GM12801 (cell line): ENCODE results near the gene DNAH10.

ENCODE experiments used
- CTCF ChIP-seq: IDR thresholded peaks from one replicate; pipeline ENCODE4 v1.5.1; 2011; ENCODE audit warnings: control low read depth; ENCODE audit not compliant: insufficient read length; ENCODE audit errors: extremely low read depth

The DNAH10 gene

GRCh38 chr12:123840765-123841425 lies 78.8 kb downstream of the DNAH10 start:
- no peak for TF ChIP-seq CTCF

- TF ChIP-seq CTCF, result no peak
These were observed 82.0 kb downstream of the DNAH10 start for GRCh38 chr12:123843912-123844748.

- TF ChIP-seq CTCF, result no peak
These were observed 83.8 kb downstream of the DNAH10 start for GRCh38 chr12:123845881-123846280.

- TF ChIP-seq CTCF, result no peak
These were observed 84.2 kb downstream of the DNAH10 start for GRCh38 chr12:123846340-123846739.

- TF ChIP-seq CTCF, result no peak
These were observed 84.9 kb downstream of the DNAH10 start for GRCh38 chr12:123847019-123847418.

- TF ChIP-seq CTCF, result no peak
These were observed 85.8 kb downstream of the DNAH10 start for GRCh38 chr12:123847876-123848275.

- no peak for TF ChIP-seq CTCF
These were observed 87.4 kb downstream of the DNAH10 start for GRCh38 chr12:123849517-123849916.
